ENCODE measurements around the gene PRICKLE1. TPM values are rescaled to one million over a fixed set of nuclear protein-coding genes. Genes with fewer than 3 reads are reported as not detected.

The PRICKLE1 gene
- total and polyA plus RNA-seq, 2 of the 13 experiments (the other 11 are each of a cell fraction or from before 2014, with no cell fraction given): not detected

DNA sequence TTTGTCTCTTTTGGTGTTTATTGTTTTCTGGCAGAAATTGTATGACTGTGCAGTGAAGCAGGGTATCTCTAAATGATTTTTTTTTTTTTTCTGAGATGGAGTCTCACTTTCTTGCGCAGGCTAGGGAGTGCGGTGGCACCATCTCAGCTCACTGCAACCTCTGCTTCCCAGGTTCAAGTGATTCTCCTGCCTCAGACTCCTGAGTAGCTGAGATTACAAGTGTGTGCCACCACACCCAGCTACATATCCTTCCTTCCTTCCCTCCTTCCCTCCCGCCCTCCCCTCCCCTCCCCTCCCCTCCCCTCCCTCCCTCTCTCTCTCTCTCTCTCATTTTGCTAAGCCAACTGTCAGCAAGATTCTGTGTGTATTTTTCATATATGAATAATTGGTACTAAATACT lies 169.2 kb downstream of the PRICKLE1 start (continued):
- TF ChIP-seq, protein P1, sequence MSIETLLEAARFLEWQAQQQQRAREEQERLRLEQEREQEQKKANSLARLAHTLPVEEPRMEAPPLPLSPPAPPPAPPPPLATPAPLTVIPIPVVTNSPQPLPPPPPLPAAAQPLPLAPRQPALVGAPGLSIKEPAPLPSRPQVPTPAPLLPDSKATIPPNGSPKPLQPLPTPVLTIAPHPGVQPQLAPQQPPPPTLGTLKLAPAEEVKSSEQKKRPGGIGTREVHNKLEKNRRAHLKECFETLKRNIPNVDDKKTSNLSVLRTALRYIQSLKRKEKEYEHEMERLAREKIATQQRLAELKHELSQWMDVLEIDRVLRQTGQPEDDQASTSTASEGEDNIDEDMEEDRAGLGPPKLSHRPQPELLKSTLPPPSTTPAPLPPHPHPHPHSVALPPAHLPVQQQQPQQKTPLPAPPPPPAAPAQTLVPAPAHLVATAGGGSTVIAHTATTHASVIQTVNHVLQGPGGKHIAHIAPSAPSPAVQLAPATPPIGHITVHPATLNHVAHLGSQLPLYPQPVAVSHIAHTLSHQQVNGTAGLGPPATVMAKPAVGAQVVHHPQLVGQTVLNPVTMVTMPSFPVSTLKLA (IDR thresholded peaks at IDR 0.05): no peak
- TF ChIP-seq, protein P2, sequence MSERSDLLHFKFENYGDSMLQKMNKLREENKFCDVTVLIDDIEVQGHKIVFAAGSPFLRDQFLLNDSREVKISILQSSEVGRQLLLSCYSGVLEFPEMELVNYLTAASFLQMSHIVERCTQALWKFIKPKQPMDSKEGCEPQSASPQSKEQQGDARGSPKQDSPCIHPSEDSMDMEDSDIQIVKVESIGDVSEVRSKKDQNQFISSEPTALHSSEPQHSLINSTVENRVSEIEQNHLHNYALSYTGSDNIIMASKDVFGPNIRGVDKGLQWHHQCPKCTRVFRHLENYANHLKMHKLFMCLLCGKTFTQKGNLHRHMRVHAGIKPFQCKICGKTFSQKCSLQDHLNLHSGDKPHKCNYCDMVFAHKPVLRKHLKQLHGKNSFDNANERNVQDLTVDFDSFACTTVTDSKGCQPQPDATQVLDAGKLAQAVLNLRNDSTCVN (CRISPR knock-in tag; IDR thresholded peaks at IDR 0.05; ENCODE audit: borderline replicate concordance): no peak
- no peak for TF ChIP-seq ZNF235 (CRISPR knock-in tag; IDR thresholded peaks at IDR 0.05; ENCODE audit: borderline replicate concordance)
- TF ChIP-seq, protein P3, sequence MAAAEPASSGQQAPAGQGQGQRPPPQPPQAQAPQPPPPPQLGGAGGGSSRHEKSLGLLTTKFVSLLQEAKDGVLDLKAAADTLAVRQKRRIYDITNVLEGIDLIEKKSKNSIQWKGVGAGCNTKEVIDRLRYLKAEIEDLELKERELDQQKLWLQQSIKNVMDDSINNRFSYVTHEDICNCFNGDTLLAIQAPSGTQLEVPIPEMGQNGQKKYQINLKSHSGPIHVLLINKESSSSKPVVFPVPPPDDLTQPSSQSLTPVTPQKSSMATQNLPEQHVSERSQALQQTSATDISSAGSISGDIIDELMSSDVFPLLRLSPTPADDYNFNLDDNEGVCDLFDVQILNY (CRISPR knock-in tag; conservative IDR thresholded peaks at IDR 0.05): no peak
- no peak for TF ChIP-seq ZNF343 (CRISPR knock-in tag; IDR thresholded peaks at IDR 0.05)

DNA sequence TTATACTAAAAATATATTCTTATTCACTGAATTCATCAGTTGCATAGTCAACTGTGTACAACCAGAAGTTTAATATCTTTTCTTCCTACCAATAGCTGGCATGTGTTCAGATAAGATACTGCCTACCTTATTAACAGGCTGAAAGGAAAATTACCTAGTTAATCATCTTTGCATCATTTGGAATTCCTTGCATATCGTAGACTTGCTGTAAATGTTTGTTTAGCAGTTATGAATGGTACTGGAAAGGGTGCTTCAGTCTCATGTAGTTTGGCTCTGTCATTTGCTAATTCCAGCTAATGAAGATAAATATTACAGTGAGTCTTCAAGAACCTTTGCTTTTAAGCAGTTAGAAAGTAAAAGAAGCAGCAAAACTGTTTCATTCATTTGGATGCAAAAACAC lies 179.2 kb downstream of the PRICKLE1 start:
- Histone ChIP-seq H4K20me1 (ENCODE audit: insufficient read depth, low read length) (no peaks in the 10 kb centered on the region), H3K9me3 (ENCODE audit: low read length) (no peaks in the 10 kb centered on the region), H3K79me2 (ENCODE audit: insufficient read depth, low read length) (no peaks in the 10 kb centered on the region), H3K4me2 (ENCODE audit: low read depth, low read length) (no peak overlapping the region), H3K36me3 (replicated peaks in 1 of 2; ENCODE audit: control insufficient read depth in 1 of 2, insufficient read depth in 2 of 2, low read length in 2 of 2) (peaks cover 3 to 6% of the 10 kb centered on the region in 2 experiments; a peak in 2 of 5 replicates), H2AFZ (ENCODE audit: low read length) (no peak overlapping the region), H3K4me1 (ENCODE audit: insufficient read depth, low read length) (no peaks in the 10 kb centered on the region), H3K4me3 (replicated peaks in 1 of 3; ENCODE audit: insufficient read depth in 1 of 3, low read depth in 2 of 3, low read length in 3 of 3) (no peak overlapping the region), H3K27me3 (ENCODE audit: control insufficient read depth in 1 of 2, insufficient read depth in 2 of 2, low read length in 2 of 2) (no peaks in the 10 kb centered on the region), H3K27ac (ENCODE audit: extremely low read length, insufficient read depth, low read length) (no peak overlapping the region), H3K9ac (ENCODE audit: insufficient read depth, low read depth, low read length) (no peak overlapping the region)
- no peak for TF ChIP-seq ELF3 (CRISPR knock-in tag; IDR thresholded peaks at IDR 0.05)
- TF ChIP-seq ZNF780A (CRISPR knock-in tag; IDR thresholded peaks at IDR 0.05): no peak
- TF ChIP-seq RXRB (CRISPR knock-in tag; IDR thresholded peaks at IDR 0.05; ENCODE audit: borderline replicate concordance): no peak
- no peak for TF ChIP-seq RBM39 (IDR thresholded peaks at IDR 0.05; ENCODE audit: low read depth, low read length, poor library complexity, severe bottlenecking)
- TF ChIP-seq, protein P4, sequence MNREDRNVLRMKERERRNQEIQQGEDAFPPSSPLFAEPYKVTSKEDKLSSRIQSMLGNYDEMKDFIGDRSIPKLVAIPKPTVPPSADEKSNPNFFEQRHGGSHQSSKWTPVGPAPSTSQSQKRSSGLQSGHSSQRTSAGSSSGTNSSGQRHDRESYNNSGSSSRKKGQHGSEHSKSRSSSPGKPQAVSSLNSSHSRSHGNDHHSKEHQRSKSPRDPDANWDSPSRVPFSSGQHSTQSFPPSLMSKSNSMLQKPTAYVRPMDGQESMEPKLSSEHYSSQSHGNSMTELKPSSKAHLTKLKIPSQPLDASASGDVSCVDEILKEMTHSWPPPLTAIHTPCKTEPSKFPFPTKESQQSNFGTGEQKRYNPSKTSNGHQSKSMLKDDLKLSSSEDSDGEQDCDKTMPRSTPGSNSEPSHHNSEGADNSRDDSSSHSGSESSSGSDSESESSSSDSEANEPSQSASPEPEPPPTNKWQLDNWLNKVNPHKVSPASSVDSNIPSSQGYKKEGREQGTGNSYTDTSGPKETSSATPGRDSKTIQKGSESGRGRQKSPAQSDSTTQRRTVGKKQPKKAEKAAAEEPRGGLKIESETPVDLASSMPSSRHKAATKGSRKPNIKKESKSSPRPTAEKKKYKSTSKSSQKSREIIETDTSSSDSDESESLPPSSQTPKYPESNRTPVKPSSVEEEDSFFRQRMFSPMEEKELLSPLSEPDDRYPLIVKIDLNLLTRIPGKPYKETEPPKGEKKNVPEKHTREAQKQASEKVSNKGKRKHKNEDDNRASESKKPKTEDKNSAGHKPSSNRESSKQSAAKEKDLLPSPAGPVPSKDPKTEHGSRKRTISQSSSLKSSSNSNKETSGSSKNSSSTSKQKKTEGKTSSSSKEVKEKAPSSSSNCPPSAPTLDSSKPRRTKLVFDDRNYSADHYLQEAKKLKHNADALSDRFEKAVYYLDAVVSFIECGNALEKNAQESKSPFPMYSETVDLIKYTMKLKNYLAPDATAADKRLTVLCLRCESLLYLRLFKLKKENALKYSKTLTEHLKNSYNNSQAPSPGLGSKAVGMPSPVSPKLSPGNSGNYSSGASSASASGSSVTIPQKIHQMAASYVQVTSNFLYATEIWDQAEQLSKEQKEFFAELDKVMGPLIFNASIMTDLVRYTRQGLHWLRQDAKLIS (CRISPR knock-in tag; IDR thresholded peaks at IDR 0.05): no peak
- TF ChIP-seq NFIC (IDR thresholded peaks at IDR 0.05; ENCODE audit: low read length): no peak
- no peak for TF ChIP-seq LCORL (IDR thresholded peaks at IDR 0.05)
- no peak for TF ChIP-seq LCORL (CRISPR knock-in tag; IDR thresholded peaks at IDR 0.05)
- intact Hi-C loops (cut with micrococcal nuclease; ENCODE audit: unreplicated experiment): no loop called here
- ATAC-seq: no peak
- no TSS peak for BruUV-seq (replicated peaks)
- FAIRE-seq: no peak
- DNase-seq (ENCODE audit: low spot score): no peak
- in situ Hi-C loops (cut with HindIII; ENCODE audit: extremely low pct_ligation_motif_present, low pct_unique_long_range_greater_than_20kb): no loop called here
- ChIA-PET CTCF (ENCODE audit: low intra/inter-chr PET ratio, low total read pairs) (no interaction called here), POLR2A (no interaction called here)
- WGBS (ENCODE audit: low lambda C conversion rate): 92% methylated on average over 1 of the region's 1 CpG
